HEK293 (cell line): Measurements from ENCODE around the gene ZNHIT3.

Experiments
- CTCF ChIA-PET: fragments of 350-600 bp; formaldehyde crosslinking; extraction: SDS; loops from one replicate; lab custom pipeline; 2021; ENCODE audit warnings: antibody characterized with exemption; lab: Yijun Ruan, JAX
- POLR2A ChIA-PET: fragments of 300-600 bp; formaldehyde crosslinking; extraction: SDS; loops from one replicate; lab custom pipeline; 2020; ENCODE audit warnings: antibody characterized with exemption, inconsistent platforms; lab: Yijun Ruan, JAX
- H3K27ac ChIP-seq: fragments of 200-500 bp; sonication (Bioruptor generic); 2 replicates; pipeline ENCODE4 v1.5.1; 2014; ENCODE audit warnings: low read depth, low read length, control low read depth, inconsistent platforms; ENCODE audit errors: extremely low read depth
- H3K36me3 ChIP-seq, 2 experiments: fragments of 200-500 bp in 1 of 2; sonication (Bioruptor generic) in 1 of 2; 1 replicate in 1 of 2; 2 replicates in 1 of 2; pipeline ENCODE4 v1.5.1; 2014 to 2017; ENCODE audit warnings: inconsistent platforms in 2 of 2, low read length in 2 of 2; ENCODE audit not compliant: control insufficient read depth in 2 of 2, insufficient read depth in 1 of 2
- H3K4me1 ChIP-seq: fragments of 200-500 bp; sonication (Bioruptor generic); 2 replicates; pipeline ENCODE4 v1.5.1; 2014; ENCODE audit warnings: mild to moderate bottlenecking, low read length, inconsistent platforms; ENCODE audit not compliant: control insufficient read depth, insufficient read depth
- H3K4me3 ChIP-seq: 2 replicates; pipeline ENCODE4 v1.5.1; 2011; ENCODE audit warnings: low read depth, mild to moderate bottlenecking, control low read depth, low read length, moderate library complexity
- H3K9me3 ChIP-seq: fragments of 200-500 bp; sonication (Bioruptor generic); 2 replicates; pipeline ENCODE4 v1.5.1; 2014; ENCODE audit warnings: low read depth, low read length, inconsistent platforms; ENCODE audit not compliant: control insufficient read depth, insufficient read depth
- CTCF ChIP-seq: fragments of 450-650 bp; formaldehyde crosslinking; IDR thresholded peaks from 2 replicates; pipeline ENCODE4 v1.5.1; 2016; ENCODE audit warnings: missing biosample characterization, missing genetic modification characterization
- GLIS2 ChIP-seq: fragments of 450-650 bp; formaldehyde crosslinking; IDR thresholded peaks from 2 replicates; pipeline ENCODE4 v1.5.1; 2016; ENCODE audit warnings: missing biosample characterization, missing genetic modification characterization
- ZBTB17 ChIP-seq: fragments of 450-650 bp; formaldehyde crosslinking; IDR thresholded peaks from 2 replicates; pipeline ENCODE4 v1.5.1; 2016; ENCODE audit warnings: missing biosample characterization, missing genetic modification characterization
- ZBTB26 ChIP-seq: fragments of 450-650 bp; formaldehyde crosslinking; optimal IDR thresholded peaks from 2 replicates; pipeline ENCODE3; 2016; ENCODE audit warnings: missing biosample characterization, mild to moderate bottlenecking, missing genetic modification characterization
- ZBTB48 ChIP-seq: fragments of 450-650 bp; formaldehyde crosslinking; IDR thresholded peaks from 2 replicates; pipeline ENCODE4 v1.5.1; 2016; ENCODE audit warnings: missing biosample characterization, missing genetic modification characterization
- ZNF146 ChIP-seq: fragments of 450-650 bp; formaldehyde crosslinking; IDR thresholded peaks from 2 replicates; pipeline ENCODE4 v1.5.1; 2016; ENCODE audit warnings: missing biosample characterization, missing genetic modification characterization
- ZNF280C ChIP-seq: fragments of 450-650 bp; formaldehyde crosslinking; IDR thresholded peaks from 2 replicates; pipeline ENCODE4 v1.5.1; 2016; ENCODE audit warnings: missing biosample characterization, missing genetic modification characterization
- ZNF350 ChIP-seq: fragments of 450-650 bp; formaldehyde crosslinking; IDR thresholded peaks from 2 replicates; pipeline ENCODE4 v1.5.0; 2017; ENCODE audit warnings: missing biosample characterization, mild to moderate bottlenecking, missing genetic modification characterization
- ZNF354C ChIP-seq: fragments of 450-650 bp; formaldehyde crosslinking; IDR thresholded peaks from 2 replicates; pipeline ENCODE4 v1.5.1; 2016; ENCODE audit warnings: missing biosample characterization, missing genetic modification characterization, low read depth, borderline replicate concordance
- ZNF521 ChIP-seq: fragments of 450-650 bp; formaldehyde crosslinking; IDR thresholded peaks from 2 replicates; pipeline ENCODE4 v1.5.1; 2017; ENCODE audit warnings: missing biosample characterization, mild to moderate bottlenecking, missing genetic modification characterization
- ZNF530 ChIP-seq: fragments of 450-650 bp; formaldehyde crosslinking; IDR thresholded peaks from 2 replicates; pipeline ENCODE4 v1.5.1; 2016; ENCODE audit warnings: low read depth, missing biosample characterization, missing genetic modification characterization
- ZNF560 ChIP-seq: fragments of 450-650 bp; formaldehyde crosslinking; IDR thresholded peaks from 2 replicates; pipeline ENCODE4 v1.5.1; 2017; ENCODE audit warnings: missing biosample characterization, missing genetic modification characterization, borderline replicate concordance
- ZNF610 ChIP-seq: fragments of 450-650 bp; formaldehyde crosslinking; IDR thresholded peaks from 2 replicates; pipeline ENCODE4 v1.5.1; 2016; ENCODE audit warnings: missing biosample characterization, missing genetic modification characterization, borderline replicate concordance
- ZNF658 ChIP-seq: fragments of 450-650 bp; formaldehyde crosslinking; IDR thresholded peaks from 2 replicates; pipeline ENCODE4; 2016; ENCODE audit warnings: missing biosample characterization, missing genetic modification characterization
- ZNF701 ChIP-seq: fragments of 450-650 bp; formaldehyde crosslinking; IDR thresholded peaks from 2 replicates; pipeline ENCODE4 v1.5.1; 2016; ENCODE audit warnings: missing biosample characterization, missing genetic modification characterization
- ZNF704 ChIP-seq: fragments of 450-650 bp; formaldehyde crosslinking; IDR thresholded peaks from 2 replicates; pipeline ENCODE4 v1.5.1; 2016; ENCODE audit warnings: missing biosample characterization, missing genetic modification characterization
- ZNF785 ChIP-seq: fragments of 450-650 bp; formaldehyde crosslinking; IDR thresholded peaks from 2 replicates; pipeline ENCODE4 v1.5.1; 2016; ENCODE audit warnings: missing biosample characterization, missing genetic modification characterization
- ZNF791 ChIP-seq: fragments of 450-650 bp; formaldehyde crosslinking; IDR thresholded peaks from 2 replicates; pipeline ENCODE4 v1.5.1; 2016; ENCODE audit warnings: missing biosample characterization, missing genetic modification characterization
- ZSCAN18 ChIP-seq: fragments of 450-650 bp; formaldehyde crosslinking; IDR thresholded peaks from 2 replicates; pipeline ENCODE4 v1.5.1; 2016; ENCODE audit warnings: missing biosample characterization, missing genetic modification characterization

ZNHIT3 gene

GRCh38 chr17:36504156-36504545, 17.7 kb downstream of the ZNHIT3 start:
- Histone ChIP-seq H3K36me3 (peaks cover 57 to 95% of the 10 kb centered on the region in 2 experiments), H3K27ac (no peak overlapping the region), H3K4me1 (no peaks in the 10 kb centered on the region), H3K4me3 (no peak overlapping the region)
- ChIA-PET CTCF (no interaction called here), POLR2A (interaction anchor here (0.6 to 1.1 kb wide), 3 partner anchors 14 to 55 kb away, joined by 5 to 6 read pairs (median 5); partner anchors contain the start of gene ZNHIT3)
- TF ChIP-seq ZNF785 (tag by site-specific recombination) (no peak), ZNF610 (tag by site-specific recombination) (no peak), ZNF530 (no peak), ZNF280C (tag by site-specific recombination) (no peak), ZNF521 (tag by site-specific recombination) (no peak), ZNF658 (tag by site-specific recombination) (no peak), ZNF791 (tag by site-specific recombination) (no peak), ZBTB26 (tag by site-specific recombination) (no peak), ZNF146 (tag by site-specific recombination) (no peak), ZSCAN18 (tag by site-specific recombination) (no peak), GLIS2 (no peak), CTCF (tag by site-specific recombination) (no peak), ZNF354C (tag by site-specific recombination) (no peak), ZNF704 (tag by site-specific recombination) (no peak), ZNF560 (tag by site-specific recombination) (no peak), ZBTB48 (no peak), ZNF701 (tag by site-specific recombination) (no peak), ZBTB17 (tag by site-specific recombination) (no peak), ZNF350 (tag by site-specific recombination) (no peak)
- TF ChIP-seq, all 188 proteins: peak for 0
- H3K9me3 ChIP-seq, result no peaks in the 10 kb centered on the region
